H1 (cell line): ENCODE measurements around the gene ELMO1.

Source experiments
- BRCA1 ChIP-seq: IDR thresholded peaks from 2 replicates; pipeline ENCODE4 v1.6.1; 2012; ENCODE audit warnings: low read depth, low read length, improper control_type of control experiment
- CTCF ChIP-seq, 3 experiments: IDR thresholded peaks; 1 replicate in 2 of 3; 2 replicates in 1 of 3; pipeline versions ENCODE4 v1.5.1 to v1.6.1; 2011; ENCODE audit warnings: low read length in 3 of 3, mild to moderate bottlenecking in 3 of 3, inconsistent platforms in 2 of 3, low read depth in 1 of 3, moderate library complexity in 1 of 3; ENCODE audit not compliant: insufficient read depth in 1 of 3; ENCODE audit errors: control extremely low read depth in 1 of 3
- EP300 ChIP-seq, 2 experiments: IDR thresholded peaks; 1 replicate in 1 of 2; 2 replicates in 1 of 2; pipeline ENCODE4 v1.6.1; 2011 to 2012; ENCODE audit warnings: low read depth in 2 of 2, low read length in 2 of 2, mild to moderate bottlenecking in 2 of 2, borderline replicate concordance in 1 of 2, inconsistent platforms in 1 of 2, moderate library complexity in 1 of 2
- FOSL1 ChIP-seq: IDR thresholded peaks from 2 replicates; pipeline ENCODE4 v1.6.1; 2011; ENCODE audit warnings: mild to moderate bottlenecking, low read depth, low read length, moderate library complexity; ENCODE audit not compliant: insufficient read depth
- POLR2AphosphoS5 ChIP-seq: IDR thresholded peaks from 2 replicates; pipeline ENCODE4 v1.6.1; 2011; ENCODE audit warnings: low read depth, low read length
- RBBP5 ChIP-seq: IDR thresholded peaks from 2 replicates; pipeline ENCODE4 v1.7.1; 2012; ENCODE audit warnings: low read depth, mild to moderate bottlenecking, inconsistent platforms, low read length, moderate library complexity, borderline replicate concordance
- SP1 ChIP-seq: IDR thresholded peaks from 2 replicates; pipeline ENCODE4 v1.6.1; 2011; ENCODE audit warnings: low read depth, low read length
- TAF1 ChIP-seq: IDR thresholded peaks from 2 replicates; pipeline ENCODE4 v1.6.1; 2011; ENCODE audit warnings: mild to moderate bottlenecking, low read depth, low read length
- USF2 ChIP-seq: IDR thresholded peaks from 2 replicates; pipeline ENCODE4 v1.6.1; 2011; ENCODE audit warnings: low read length, improper control_type of control experiment

GRCh38 chr7:37149773-37150124, 298.9 kb downstream of the ELMO1 start:
- TF ChIP-seq POLR2AphosphoS5 = no peak
- no peak for TF ChIP-seq TAF1
- no peak for TF ChIP-seq CTCF (IDR thresholded peaks at IDR 0.05; ENCODE audit: control extremely low read depth in 1 of 3, insufficient read depth in 1 of 3, low read depth in 1 of 3, low read length in 3 of 3)
- TF ChIP-seq USF2 = no peak
- TF ChIP-seq SP1 = no peak
- TF ChIP-seq BRCA1 = no peak
- TF ChIP-seq EP300 (IDR thresholded peaks at IDR 0.05; ENCODE audit: borderline replicate concordance in 1 of 2, low read depth in 2 of 2, low read length in 2 of 2) = no peak
- TF ChIP-seq RBBP5 = no peak
- TF ChIP-seq FOSL1 = no peak
